ENCODE results near the gene AQP10.

DNA sequence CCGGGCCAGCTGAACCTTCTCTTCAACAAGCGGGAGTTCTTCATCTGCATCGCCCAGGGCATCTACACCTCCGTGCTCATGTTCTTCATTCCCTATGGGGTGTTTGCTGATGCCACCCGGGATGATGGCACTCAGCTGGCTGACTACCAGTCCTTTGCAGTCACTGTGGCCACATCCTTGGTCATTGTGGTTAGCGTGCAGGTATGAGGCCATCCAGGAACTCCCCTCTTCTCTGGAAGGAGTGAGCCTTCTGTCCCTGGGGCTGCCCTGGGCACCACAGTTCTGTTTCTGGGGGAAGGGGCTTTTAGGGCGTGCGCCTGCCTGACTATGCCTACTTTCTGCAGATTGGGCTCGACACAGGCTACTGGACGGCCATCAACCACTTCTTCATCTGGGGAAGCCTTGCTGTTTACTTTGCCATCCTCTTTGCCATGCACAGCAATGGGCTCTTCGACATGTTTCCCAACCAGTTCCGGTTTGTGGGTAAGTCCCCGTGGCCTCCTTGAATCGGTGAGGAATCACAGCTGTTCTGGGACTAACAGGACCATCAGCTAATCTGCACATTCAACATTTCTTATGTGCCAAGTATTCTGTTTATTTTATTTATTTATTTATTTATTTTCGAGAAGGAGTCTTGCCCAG, 25.5 kb downstream of the AQP10 start:
- TF ChIP-seq EZH2 (IDR thresholded peaks at IDR 0.05) (no peak), POLR2AphosphoS5 (IDR thresholded peaks at IDR 0.05; ENCODE audit: borderline replicate concordance, low read depth, low read length) (no peak), FOXP2 (optimal IDR thresholded peaks at IDR 0.05; ENCODE audit: control extremely low read depth, extremely low read length, insufficient read depth) (no peak)

All from SK-N-MC (cell line).